GM18502 (cell line): ENCODE measurements around the gene KLF11.

ENCODE experiments used
- ATAC-seq: cut with Tn5 transposase; IDR thresholded peaks from one replicate; pipeline ENCODE4 v1.9.1; 2021; ENCODE audit warnings: mild to moderate bottlenecking; ENCODE audit not compliant: unreplicated experiment, poor library complexity

Gene KLF11

GRCh38 chr2:10043256-10043905 lies at the start of gene KLF11:
TSS of gene KLF11 (plus strand) at chr2:10043550. CDS start at chr2:10043717, 167 bp downstream.
- peak; percentile 74 for ATAC-seq

GRCh38 chr2:9994462-9994861 lies 48.9 kb upstream of the KLF11 start:
- no peak for ATAC-seq

DNA sequence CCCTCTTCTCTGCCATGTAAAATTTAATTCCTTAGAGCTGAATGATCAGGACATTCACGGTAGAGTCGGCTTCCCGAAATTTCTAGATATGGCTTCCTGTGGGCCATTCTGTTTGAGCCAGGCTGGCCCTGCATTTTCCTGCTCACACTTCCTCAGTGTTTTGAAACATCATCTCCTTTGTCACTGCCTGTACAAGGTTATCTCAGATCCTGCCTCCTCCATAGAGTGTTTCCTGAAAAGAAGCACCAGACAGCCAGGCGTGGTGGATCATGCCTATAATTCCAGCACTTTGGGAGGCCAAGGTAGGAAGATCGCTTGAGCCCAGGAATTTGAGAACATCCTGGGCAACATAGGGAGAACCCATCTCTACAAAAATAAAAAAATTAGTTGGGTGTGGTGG lies 48.3 kb upstream of the KLF11 start:
- no peak for ATAC-seq

- no peak for ATAC-seq
Observed at GRCh38 chr2:9996321-9996720, 47.0 kb upstream of the KLF11 start.

DNA sequence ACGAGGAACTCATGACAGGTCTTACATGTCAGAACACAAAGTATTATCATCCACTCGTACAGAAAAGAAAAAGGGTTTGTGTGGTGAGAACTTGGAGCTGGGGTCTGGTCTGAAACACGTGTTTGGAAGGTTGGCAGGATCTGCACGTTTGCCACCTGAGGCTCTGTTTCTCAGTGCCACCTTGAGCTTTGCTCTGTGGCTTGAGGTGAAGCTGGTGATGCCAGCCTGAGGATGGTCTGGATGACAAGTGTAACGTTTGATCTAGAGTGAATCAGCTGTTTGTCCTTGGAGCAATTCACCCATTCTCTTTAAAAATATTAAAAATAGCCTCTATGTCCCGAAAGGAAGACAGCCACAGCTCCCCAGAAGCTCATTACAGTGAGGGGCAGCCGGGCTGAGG lies 45.4 kb upstream of the KLF11 start:
- no peak for ATAC-seq

DNA sequence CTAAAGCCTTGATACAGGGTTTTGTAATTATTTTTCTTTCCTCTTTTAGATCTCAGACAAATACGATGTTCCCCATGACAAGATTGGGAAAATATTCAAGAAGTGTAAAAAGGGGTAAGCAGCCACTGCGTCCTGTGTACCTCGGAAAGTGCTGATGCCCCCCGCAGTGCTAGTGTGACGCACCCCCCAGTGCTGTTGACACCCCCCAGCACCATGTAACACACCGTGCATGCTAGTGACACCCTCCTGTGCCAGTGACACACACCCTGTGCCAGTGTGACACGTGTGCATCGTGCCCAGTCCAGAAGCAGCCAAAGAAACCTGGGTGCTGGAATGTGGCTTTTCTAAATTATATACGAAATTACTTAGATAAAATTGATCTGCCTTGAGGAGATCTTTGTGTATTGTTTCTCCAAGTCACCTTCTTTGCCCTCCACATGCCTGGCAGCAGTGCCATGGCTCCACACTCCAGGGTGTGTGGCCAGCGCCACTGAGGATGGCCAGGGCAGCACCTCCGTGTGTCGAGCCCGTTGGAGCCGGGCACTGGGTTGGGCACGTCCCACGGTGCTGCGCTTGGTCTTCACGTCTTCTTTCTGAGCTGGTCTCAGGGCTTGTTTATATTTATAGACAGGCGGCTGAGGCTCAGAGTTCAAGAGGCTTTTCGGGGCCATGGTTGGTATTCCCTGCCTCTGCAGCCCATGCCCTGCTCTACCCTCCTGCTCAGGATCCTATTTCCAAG lies 44.3 kb upstream of the KLF11 start:
- no peak for ATAC-seq

DNA sequence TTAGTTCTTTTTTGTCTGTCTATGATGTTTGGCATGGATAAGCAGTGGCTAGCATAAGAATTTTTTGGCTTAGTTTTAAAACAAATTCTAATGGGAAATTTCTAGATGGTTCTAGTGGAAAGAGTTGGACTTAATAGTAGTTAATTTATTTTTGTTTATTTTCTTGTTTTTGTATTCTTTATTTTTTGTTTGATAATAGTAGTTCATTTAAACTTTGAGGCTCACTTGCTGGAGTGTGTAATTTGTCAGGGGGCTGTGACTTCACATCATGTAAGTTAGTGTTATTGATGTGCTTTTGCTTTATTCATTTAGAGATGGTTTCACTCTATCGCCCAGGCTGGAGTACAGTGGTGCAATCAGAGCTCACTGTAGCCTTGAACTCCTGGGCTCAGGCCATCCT lies 43.7 kb upstream of the KLF11 start:
- no peak for ATAC-seq

DNA sequence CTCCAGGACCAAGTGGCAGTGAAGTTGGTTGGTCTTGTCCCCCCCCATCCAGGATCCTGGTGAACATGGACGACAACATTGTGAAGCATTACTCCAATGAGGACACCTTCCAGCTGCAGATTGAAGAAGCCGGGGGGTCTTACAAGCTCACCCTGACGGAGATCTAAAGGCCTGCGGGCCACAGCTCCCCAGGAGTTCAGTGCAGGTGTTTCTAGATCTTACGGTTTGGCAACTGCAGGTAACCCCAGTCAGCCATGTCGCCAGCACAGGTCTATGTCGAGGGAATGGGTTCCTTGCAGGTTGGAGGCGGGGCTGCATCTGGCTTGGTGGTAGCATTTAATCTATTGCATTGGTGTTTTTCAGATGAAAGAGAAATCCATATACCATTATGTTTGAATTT lies 42.8 kb upstream of the KLF11 start:
- no peak for ATAC-seq

GRCh38 chr2:10001586-10001985 lies 41.8 kb upstream of the KLF11 start:
- no peak for ATAC-seq

DNA sequence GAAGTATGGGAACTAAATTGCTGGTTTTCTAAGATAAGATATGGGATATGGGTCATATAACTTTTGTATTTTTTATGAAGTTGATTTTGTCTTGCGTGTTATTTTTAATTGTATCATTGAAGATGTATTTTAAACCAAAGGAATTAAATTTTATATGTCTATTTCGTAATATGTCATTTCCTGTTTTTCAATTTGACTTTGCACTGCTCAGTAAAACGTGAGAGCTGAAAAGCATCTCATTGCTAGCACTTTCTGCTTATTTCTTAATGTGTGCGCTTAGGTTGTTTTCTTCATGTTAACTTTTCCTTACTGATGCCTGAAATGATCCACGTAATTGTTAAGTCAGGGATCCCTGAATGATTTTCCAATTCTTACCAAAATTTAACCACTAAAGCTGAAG lies 41.2 kb upstream of the KLF11 start:
- ATAC-seq, result no peak

DNA sequence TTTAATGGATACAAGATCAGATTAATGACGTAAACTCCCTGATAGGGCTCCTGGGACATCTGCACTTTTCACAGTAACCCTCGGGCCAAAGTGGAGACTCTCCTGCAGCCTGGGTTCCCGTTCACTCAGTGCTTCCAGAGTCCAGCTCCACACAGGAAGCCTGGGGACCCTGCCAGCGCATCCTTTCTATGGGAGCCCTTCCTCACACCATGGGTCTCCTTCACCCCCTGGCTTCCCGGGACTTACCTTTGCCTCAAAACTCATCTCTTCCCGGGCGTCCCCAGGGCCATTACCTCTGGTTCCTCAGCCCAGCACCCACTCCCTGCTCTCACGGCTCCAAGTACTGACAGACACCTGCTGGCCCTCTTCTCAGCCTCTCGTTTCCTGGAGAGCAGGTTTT lies 40.7 kb upstream of the KLF11 start:
- no peak for ATAC-seq

GRCh38 chr2:10003206-10004125 lies 39.9 kb upstream of the KLF11 start:
- ATAC-seq, result no peak

DNA sequence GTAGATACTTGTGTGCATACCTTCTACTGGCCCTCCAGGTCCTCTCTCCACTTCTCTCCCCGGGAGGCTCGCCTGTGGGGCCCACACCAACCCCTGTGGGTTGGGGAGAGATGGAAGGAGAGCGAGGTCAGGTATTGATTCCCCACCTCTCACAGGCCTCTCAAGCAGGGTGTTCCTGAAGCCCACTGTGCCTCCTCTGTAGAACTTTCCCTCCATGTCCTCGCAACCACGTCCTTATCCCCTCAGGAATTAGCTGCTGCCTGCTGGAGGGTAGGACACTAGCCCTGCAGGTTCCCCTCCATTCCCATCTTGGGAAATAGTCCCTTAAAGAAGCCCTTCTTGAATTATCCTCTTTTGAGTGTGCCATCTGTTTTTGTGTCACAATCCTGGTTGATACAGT lies 38.9 kb upstream of the KLF11 start:
- ATAC-seq, result no peak

DNA sequence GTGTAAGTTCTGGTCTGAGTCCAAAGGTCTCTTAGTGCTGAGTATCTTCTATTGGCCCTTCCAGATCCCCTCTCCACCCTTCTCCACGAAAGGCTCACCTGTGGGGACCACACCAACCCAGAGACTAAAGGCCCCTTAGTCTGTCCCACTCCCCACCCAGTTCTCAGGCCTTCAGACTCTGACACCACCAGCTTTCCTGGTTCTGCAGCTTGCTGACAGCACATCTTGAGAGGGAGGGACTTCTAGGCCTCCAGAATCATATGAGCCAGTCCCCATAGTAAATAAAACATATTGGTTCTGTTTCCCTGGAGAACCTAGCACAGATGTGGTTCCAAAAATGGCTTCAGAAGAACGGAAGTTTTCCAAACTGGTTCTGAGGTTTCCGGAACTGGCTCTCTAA lies 38.5 kb upstream of the KLF11 start:
- no peak for ATAC-seq

DNA sequence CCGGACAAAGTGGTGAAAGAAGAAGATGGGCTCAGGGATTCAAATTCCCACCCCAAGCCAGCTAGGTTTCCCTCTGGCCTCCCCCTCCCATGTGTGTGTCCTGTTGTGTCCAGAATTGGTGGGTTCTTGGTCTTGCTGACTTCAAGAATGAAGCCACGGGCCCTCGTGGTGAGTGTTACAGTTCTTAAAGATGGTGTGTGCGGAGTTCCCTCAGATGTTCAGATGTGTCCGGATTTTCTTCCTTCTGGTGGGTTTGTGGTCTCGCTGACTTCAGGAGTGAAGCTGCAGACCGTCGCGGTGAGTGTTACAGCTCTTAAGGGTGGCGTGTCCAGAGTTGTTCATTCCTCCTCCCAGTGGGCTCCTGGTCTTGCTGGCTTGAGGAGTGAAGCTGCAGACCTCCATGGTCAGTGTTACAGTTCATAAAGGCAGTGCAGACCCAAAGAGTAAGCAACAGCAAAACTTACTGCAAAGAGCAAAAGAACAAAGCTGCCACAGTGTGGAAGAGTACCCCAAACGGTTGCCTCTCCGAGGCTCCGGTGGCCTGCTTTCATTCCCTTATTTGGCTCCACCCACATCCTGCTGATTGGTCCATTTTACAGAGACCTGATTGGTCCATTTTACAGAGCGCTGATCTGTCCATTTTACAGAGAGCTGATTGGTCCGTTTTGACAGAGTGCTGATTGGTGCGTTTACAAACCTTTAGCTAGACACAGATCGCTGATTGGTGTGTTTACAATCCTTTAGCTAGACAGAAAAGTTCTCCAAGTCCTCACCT lies 37.7 kb upstream of the KLF11 start:
- no peak for ATAC-seq

GRCh38 chr2:10006236-10007161 lies 36.9 kb upstream of the KLF11 start:
- no peak for ATAC-seq

DNA sequence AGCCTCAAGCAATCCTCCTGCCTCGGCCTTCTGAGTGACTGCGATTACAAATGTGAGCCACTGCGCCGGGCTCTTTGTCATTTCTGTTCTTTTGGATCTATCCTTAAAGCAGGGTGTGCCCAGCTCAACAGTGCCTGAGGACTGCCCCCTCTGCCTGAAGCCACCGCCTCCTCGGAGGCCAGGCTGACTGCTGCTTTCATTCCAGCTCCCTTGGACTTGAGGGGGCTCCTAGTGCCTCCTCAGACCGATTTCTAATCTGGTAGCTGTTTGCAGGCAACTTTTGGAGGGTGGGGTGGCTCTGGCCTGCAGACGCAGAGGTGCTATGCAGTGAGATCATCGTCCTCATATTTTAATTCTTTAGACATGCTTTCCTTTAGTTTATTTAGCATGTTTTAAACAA lies 35.9 kb upstream of the KLF11 start:
- ATAC-seq, result no peak

DNA sequence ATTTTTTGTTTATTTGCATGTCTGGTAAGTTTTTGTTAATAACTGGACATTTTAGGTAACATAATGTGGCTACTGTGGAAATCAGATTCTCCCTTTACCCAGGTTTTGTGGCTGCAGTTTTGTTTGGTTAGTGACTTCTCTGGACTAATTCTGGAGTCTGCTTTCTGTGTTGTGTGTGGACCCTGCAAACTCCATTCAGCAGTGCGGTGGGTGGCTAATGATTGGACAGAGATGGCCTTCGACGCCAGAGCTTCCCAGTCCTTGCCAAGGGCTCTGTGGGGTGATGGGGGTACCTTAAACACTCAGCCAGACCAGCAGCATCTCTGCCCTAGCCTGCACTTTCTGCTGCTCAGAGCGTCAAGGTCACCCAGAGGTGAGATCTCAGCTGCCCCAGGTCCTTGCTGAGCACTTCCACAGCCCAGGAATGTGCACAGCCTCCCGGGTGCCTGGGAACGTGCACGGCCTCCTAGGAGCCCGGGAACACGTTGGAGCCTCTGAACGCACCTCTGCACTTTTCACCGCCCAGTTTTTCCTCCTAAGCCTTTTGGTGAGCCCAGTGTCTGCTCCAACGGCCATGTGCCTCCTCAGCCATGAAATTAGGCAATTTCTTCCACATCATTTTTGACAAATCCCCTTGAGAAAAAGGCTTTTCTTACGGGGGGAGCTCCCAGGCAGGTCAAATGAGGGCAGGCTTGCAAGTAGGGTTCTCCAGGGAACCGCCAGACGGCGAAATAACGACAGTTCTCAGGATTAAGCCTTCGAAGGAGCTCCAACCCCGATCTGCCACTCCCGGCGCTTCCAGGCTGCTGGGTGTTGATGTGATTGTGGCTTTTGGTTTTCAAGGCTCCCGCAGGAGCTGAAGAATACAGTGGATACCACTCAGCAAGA lies 35.2 kb upstream of the KLF11 start:
- ATAC-seq, result no peak
